Urinary bladder (tissue), 4 donors: ENCODE data around the gene NPR1. TPM values are rescaled to one million over a fixed set of nuclear protein-coding genes. Genes with fewer than 3 reads are reported as not detected.
"Not testable (repeated sequence)": the region's sequence is repeated elsewhere in the genome, so short reads cannot be mapped to it uniquely, and the experiment has no call there.

Experiments used
- DNase-seq: peaks from one replicate; pipeline ENCODE4 v3.0.0-alpha.2; 2015; ENCODE audit errors: extremely low spot score
- H3K27ac ChIP-seq: one replicate; pipeline ENCODE4 v1.5.1; 2013; ENCODE audit warnings: low read depth, mild to moderate bottlenecking, moderate library complexity
- H3K36me3 ChIP-seq: one replicate; pipeline ENCODE4 v1.6.1; 2013; ENCODE audit warnings: mild to moderate bottlenecking, moderate library complexity; ENCODE audit not compliant: insufficient read depth
- H3K4me1 ChIP-seq: one replicate; pipeline ENCODE4 v1.6.1; 2013; ENCODE audit warnings: mild to moderate bottlenecking, moderate library complexity; ENCODE audit not compliant: insufficient read depth
- H3K4me3 ChIP-seq: one replicate; pipeline ENCODE4 v1.5.1; 2013; ENCODE audit warnings: low read depth, low read length
- WGBS: extraction: QIAGEN DNeasy Blood & Tissue Kit; methylation state at CpG from one replicate; pipeline ENCODE4 v1.1.7; 2013; 5-methylcytosine and 5-hydroxymethylcytosine counted together
- polyA plus RNA-seq: library from polyadenylated mRNA; stranded (reverse); fragments of 200-250 nt; gene quantifications from one replicate; pipeline ENCODE4 v1.2.3, GENCODE V29; 2013
- total RNA-seq: library from RNA; depleted of rRNA; stranded (reverse); fragments of >200 nt; gene quantifications from one replicate; pipeline ENCODE4 v1.2.3, GENCODE V29; 2014
- donor health status: healthy with polysubstance abuse.
- donor health status: healthy.

The NPR1 gene
- total and polyA plus RNA-seq, 2 donors: 9.5 to 31.6 TPM

GRCh38 chr1:153698020-153698922 is 19.8 kb downstream of the NPR1 start:
- 23% methylated on average over 29 of the region's 29 CpGs for WGBS
- DNase-seq: peak; percentile 28
- no peak overlapping the region for H3K4me3 ChIP-seq

GRCh38 chr1:153698923-153699714 is 20.6 kb downstream of the NPR1 start:
- no peaks in the 10 kb centered on the region for H3K36me3 ChIP-seq
- no peaks in the 10 kb centered on the region for H3K4me1 ChIP-seq
- no peak overlapping the region for H3K27ac ChIP-seq
- WGBS: 88% methylated on average over 6 of the region's 6 CpGs
- no peak overlapping the region for H3K4me3 ChIP-seq
- no peak for DNase-seq

More at GRCh38 chr1:153698020-153698922, 19.8 kb downstream of the NPR1 start:
- peak overlapping the region; percentile 43 for H3K27ac ChIP-seq
- H3K4me1 ChIP-seq: no peaks in the 10 kb centered on the region
- H3K36me3 ChIP-seq: no peaks in the 10 kb centered on the region

- WGBS: 93% methylated on average over 6 of the region's 6 CpGs
- no peak overlapping the region for H3K4me3 ChIP-seq
- DNase-seq: no peak
- no peaks in the 10 kb centered on the region for H3K36me3 ChIP-seq
- H3K4me1 ChIP-seq: no peaks in the 10 kb centered on the region
- no peak overlapping the region for H3K27ac ChIP-seq
Observed at GRCh38 chr1:153699768-153700167, 21.3 kb downstream of the NPR1 start.

- H3K4me1 ChIP-seq: no peaks in the 10 kb centered on the region
- no peaks in the 10 kb centered on the region for H3K36me3 ChIP-seq
- WGBS: 90% methylated on average over 9 of the region's 9 CpGs
- DNase-seq: no peak
- H3K27ac ChIP-seq: no peak overlapping the region
- no peak overlapping the region for H3K4me3 ChIP-seq
Observed at GRCh38 chr1:153705484-153705883, 27.0 kb downstream of the NPR1 start.

GRCh38 chr1:153711026-153711425 is 32.5 kb downstream of the NPR1 start:
- no peak overlapping the region for H3K4me3 ChIP-seq
- no peak for DNase-seq
- WGBS: 30% methylated on average over 7 of the region's 7 CpGs
- no peaks in the 10 kb centered on the region for H3K4me1 ChIP-seq
- H3K27ac ChIP-seq: no peak overlapping the region
- H3K36me3 ChIP-seq: no peaks in the 10 kb centered on the region

GRCh38 chr1:153716211-153716610 is 37.7 kb downstream of the NPR1 start:
- H3K27ac ChIP-seq, DNase-seq, H3K4me3 ChIP-seq, H3K4me1 ChIP-seq, H3K36me3 ChIP-seq: not testable (repeated sequence)
- WGBS: 84% methylated on average over 5 of the region's 5 CpGs

- no peak for DNase-seq
- Histone ChIP-seq H3K27ac (no peak overlapping the region), H3K4me3 (no peak overlapping the region), H3K4me1 (no peaks in the 10 kb centered on the region), H3K36me3 (no peaks in the 10 kb centered on the region)
- WGBS: 86% methylated on average over 3 of the region's 3 CpGs
Observed at GRCh38 chr1:153717330-153717729, 38.8 kb downstream of the NPR1 start.

- 87% methylated on average over 3 of the region's 3 CpGs for WGBS
- Histone ChIP-seq H3K27ac (no peak overlapping the region), H3K4me1 (no peaks in the 10 kb centered on the region), H3K4me3 (no peak overlapping the region), H3K36me3 (no peaks in the 10 kb centered on the region)
- no peak for DNase-seq
Observed at GRCh38 chr1:153723687-153724086, 45.2 kb downstream of the NPR1 start.

GRCh38 chr1:153724634-153725033 is 46.1 kb downstream of the NPR1 start:
- H3K27ac ChIP-seq, DNase-seq, H3K4me3 ChIP-seq, H3K4me1 ChIP-seq, H3K36me3 ChIP-seq: not testable (repeated sequence)
- WGBS: 72% methylated on average over 4 of the region's 4 CpGs

GRCh38 chr1:153727463-153728304 is 49.2 kb downstream of the NPR1 start, which contains the start of gene INTS3:
INTS3 (plus strand) TSS chr1:153728050; CDS start chr1:153728635, 585 bp downstream.
- Histone ChIP-seq H3K4me3 (peak within 1 kb of the TSS; percentile 76), H3K27ac (peak within 1 kb of the TSS; percentile 94), H3K4me1 (no peaks in the 10 kb centered on the region), H3K36me3 (no peaks in the 10 kb centered on the region)
- peak; percentile 100 for DNase-seq
- under 1% methylated on average over 49 of the region's 49 CpGs for WGBS

- WGBS: under 1% methylated on average over 19 of the region's 19 CpGs
- H3K4me3 ChIP-seq: peak overlapping the region; percentile 76
- no peaks in the 10 kb centered on the region for H3K36me3 ChIP-seq
- DNase-seq: peak; percentile 11
- no peaks in the 10 kb centered on the region for H3K4me1 ChIP-seq
- H3K27ac ChIP-seq: peak overlapping the region; percentile 94
Observed at GRCh38 chr1:153728305-153729066, 50.0 kb downstream of the NPR1 start.

- Histone ChIP-seq H3K27ac (no peak overlapping the region), H3K4me3 (no peak overlapping the region), H3K36me3 (no peaks in the 10 kb centered on the region), H3K4me1 (no peaks in the 10 kb centered on the region)
- WGBS: 65% methylated on average over 5 of the region's 5 CpGs
- no peak for DNase-seq
Observed at GRCh38 chr1:153730468-153730988, 52.0 kb downstream of the NPR1 start.
